GM21619 (cell line): ENCODE results near the gene FAM222B.
"Not testable (repeated sequence)": the region's sequence is repeated elsewhere in the genome, so short reads cannot be mapped to it uniquely, and the experiment has no call there.

ENCODE experiments used
- ATAC-seq: cut with Tn5 transposase; IDR thresholded peaks from one replicate; pipeline ENCODE4 v1.9.1; 2021; ENCODE audit not compliant: unreplicated experiment

FAM222B gene

DNA sequence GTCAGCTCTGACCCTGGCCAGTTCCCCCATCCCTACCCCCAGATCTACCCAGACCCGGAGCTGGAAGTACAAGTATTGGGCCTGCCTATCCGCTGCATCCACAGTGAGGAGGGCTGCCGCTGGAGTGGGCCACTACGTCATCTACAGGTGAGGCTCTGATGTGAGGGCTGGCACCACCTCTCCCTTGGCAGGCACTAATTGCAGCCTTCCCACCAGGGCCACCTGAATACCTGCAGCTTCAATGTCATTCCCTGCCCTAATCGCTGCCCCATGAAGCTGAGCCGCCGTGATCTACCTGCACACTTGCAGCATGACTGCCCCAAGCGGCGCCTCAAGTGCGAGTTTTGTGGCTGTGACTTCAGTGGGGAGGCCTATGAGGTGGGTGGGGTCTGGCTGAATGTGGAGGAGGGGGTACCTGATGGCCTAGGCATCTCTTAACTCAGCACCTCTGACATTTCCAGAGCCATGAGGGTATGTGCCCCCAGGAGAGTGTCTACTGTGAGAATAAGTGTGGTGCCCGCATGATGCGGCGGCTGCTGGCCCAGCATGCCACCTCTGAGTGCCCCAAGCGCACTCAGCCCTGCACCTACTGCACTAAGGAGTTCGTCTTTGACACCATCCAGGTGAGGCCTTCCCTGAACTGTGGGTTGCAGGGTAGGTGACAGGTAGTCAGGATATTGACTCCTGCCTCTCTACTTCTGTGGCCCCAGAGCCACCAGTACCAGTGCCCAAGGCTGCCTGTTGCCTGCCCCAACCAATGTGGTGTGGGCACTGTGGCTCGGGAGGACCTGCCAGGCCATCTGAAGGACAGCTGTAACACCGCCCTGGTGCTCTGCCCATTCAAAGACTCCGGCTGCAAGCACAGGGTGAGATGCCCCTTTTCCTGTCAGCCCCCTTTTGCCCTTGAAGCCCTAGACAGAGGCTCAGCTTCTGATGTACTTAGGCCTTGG lies 94.5 kb downstream of the FAM222B start:
- ATAC-seq: no peak

DNA sequence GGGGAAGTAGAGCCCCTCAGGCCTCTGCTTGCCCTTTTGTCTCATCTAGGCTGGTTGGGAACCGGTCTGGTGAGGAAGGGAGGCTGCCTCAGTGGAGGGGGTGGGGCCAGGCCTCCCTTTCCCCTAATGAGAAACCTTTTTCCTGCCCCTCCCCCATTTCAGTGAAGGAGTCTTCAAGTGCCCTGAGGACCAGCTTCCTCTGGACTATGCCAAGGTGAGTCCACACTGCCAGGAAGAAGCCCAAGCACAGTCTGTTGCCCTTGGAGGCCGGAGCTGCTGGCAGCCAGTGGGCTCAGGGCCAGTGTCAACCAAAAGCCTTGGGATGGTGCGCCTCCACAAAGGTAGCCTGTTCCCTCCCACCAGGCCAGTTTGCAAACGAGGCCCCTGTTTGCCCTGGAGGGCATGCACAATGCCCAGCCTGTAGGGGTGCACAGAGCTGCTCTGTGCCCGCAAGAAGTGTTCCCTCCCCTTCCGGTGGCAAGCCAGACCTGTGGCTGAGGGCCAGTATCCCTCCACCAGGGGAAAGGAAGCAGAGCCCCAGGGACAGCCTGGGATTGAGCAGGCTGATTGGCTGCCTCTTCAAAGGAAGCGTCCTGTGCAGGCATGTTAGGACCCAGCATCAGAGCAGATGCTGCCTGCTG lies 95.4 kb downstream of the FAM222B start:
- ATAC-seq: no peak

DNA sequence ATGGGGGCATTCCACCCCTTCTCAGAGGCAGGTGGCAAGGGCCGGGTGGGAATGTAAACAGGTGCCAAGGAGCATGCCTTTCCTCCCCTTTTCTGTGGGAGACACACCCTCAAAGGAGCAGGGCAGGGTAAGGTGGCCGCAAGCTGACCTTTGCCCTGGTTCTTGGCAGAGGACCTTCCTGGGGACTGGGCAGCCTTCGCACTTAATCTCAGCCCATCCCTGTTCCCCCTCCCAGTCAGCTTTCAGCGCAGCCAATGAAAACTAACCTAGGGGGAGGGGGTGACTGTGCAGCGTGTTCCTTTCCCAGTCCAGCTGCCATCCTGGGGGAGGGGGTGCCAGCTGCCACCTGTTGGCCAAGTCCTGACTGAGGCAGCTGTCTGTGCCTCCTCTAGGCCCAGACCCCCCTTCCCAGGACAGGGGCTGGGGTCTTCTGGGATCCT lies 96.0 kb downstream of the FAM222B start:
- ATAC-seq: no peak

DNA sequence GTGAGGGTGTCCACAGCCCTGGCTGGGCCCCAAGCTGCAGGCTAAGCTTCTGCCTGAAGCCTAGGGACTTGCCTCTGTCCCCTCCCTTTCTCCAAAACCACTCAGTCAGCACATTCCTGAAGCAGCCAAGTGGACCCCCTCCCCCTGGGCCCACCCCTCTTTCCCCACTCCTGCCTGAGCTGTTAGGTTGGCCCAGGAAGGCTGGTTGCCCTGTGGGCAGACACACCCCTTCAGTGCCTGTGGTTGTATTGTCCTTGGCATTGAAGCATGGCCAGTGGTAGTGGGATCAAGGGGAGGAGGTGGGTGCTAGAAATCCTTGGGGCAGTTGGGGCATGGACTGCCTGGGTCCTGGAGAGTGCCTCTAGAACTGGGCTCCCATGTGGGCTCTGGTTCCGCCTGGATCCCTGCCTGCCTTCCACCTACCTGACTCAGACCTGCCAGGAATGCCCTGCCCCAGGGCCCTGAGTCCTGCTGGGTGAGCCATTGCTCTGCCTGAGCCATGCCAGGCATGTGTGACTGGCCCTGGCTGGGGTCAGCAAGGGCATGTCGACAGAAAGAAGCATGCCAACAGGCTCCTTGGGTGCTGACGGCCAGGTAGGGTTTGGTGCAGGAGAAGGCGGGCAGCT lies 96.7 kb downstream of the FAM222B start:
- ATAC-seq: no peak

DNA sequence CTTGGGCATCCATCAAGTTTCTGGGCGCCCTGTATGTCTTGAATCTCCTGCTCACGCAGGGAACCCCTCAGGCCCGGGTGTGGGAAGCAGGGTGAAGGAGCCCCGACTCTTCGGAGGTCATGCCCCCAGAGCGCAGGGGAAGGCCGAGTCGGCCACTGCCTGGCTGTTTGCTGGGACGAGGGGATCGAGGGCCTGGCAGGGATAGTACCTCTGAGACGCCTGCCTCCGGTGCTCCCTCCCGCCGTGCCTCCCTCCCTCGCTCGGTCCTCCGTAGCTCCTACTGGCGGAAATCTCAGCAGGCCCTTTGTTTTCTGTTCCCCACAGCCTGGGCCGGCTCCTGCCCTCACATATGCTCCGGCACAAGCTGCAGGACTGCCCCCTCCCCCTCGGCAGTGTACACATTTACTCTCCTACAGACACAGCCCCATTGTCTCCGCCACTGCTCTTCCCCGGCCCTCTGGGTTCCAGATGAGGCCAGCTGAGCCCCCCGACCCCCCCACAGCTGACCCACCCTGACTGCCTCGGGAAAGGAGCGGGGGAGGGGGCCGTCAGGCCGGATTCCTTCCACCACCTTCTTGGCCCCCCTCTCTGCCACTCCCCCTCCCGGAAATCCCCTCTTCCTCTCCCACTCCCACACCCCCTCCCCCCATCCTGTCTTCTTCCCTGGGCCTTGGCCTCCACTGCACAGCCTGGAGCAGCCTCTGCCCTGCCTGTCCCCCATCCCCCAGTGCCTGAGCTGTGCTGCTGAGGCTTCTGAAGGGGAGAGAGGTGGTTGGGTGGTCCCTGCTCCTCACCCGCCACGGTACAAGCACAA lies 97.4 kb downstream of the FAM222B start:
- ATAC-seq: no peak

DNA sequence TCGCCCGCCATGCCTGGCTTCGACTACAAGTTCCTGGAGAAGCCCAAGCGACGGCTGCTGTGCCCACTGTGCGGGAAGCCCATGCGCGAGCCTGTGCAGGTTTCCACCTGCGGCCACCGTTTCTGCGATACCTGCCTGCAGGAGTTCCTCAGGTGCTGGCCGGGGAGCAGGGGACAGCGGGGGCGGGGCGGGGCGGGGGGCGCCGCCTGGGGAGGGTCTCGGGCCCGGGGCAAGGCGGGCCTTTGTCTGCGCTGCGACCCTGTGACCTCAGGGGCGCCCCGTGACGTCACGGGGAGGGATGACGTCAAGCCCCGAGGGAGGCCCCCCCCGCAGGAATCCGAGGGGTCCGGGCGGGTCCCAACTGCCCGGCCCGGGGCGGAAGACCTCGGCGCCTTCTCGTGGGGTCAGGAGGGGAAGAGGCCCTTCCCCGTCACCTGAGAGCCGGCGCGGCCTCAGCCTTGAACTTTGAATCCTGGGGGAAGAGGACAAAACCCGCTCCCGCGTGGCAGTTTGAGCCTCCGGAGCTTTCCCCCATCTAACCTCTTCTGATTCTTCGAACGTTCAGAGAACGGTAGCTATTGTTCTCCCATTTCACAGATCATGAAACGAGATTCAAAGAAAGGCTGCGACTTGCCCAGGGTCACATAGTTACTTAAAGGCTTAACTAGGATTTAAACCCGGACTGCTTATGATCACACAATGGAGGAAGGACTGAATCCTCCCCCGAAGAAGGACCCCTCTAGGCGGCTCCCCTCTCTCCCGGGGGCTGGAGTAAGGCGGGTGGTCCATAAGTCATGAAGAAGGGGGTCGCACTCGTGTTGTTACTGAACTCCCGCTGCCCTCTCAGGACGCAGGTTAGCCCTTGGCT lies 98.3 kb downstream of the FAM222B start:
- no peak for ATAC-seq

DNA sequence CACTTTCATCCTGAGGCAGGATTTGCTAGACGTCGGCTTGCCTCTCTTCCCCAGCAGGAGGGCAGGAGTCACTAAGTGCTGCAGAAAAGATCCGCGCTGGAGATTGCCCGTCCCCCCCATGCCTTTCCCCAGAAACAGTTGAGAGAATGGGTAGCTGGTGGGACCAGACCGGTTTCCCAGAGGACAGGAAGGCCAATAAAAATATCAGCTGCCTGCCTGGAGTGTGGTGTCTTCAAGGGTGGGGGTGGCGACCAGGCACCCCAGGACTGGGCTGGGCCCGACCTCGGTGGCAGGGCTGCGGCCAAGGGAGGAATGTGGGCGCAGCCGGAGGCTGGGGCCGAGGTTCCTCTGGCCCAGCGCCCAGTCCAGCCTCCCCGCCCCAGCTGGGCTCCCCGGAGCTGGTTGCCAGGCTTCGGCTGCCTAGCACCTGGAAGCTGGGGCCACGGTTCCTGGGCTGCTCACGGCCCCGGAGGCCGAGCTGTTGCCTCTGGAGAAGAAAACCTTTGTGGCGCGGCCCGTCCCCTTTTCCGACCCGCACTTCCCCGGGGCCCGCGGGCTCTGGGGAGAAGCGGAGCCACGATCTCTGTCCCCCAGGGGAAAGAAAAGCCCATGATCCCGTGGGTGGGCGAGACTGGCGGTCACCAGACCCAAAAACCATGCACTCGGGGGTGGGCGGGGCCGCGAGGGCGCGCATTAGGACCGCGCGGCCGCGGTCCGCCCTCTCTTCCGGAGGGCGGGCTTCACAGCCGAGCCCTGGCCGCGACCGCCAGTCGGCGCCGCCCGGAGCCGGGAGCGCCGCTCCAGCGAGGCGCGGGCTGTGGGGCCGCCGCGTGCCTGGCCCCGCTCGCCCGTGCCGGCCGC lies 99.1 kb downstream of the FAM222B start, which contains the start of gene TRAF4:
Gene TRAF4, plus strand, starts transcription at position 769 of the 861 bp plus-strand sequence. CDS start 102 bp downstream, outside the sequence.
- peak; percentile 38 for ATAC-seq

DNA sequence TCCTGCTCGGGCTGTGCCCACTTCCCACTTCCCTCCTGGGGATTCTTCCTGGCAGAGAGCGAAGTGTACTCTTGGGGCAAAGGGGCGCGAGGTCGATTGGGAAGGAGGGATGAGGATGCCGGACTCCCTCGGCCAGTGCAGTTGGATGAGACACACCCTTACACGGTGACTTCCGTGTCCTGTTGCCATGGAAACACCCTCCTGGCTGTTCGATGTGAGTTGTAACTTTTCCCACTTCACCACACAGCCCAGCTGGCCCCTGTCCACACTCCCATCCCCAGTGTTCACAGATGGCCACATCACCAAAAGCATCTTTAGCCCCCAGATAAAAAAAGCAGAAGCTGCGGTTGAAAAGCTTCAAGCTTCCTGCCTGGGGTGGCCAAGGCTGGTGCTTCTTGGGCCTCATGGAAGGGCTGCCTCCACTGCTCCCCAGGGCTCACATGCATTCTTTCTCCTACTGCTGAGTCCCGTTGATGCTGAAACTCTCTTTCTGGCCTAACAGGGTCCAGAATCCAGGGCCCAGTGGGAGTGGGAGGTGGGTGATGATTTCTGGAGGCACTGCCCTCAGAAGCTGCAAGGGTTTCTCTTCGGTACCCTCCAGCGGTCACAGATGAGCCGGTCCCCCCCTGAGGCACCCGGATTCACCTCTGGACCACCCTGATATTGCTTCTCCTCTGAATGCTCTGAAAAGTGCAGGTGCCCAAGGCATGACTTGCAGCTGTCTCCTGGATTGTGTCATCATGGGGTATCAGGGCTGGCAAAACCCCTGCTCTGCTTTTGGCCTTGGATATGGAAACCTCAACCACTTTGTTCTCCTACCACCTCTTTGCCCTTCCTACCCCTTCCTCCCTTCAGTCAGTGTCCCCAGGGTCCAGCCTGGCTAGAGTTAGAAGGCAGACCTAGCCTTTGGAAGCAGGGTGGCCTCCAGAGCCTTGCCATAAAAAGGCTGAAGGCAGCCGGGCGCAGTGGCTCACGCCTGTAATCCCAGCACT lies 100.9 kb downstream of the FAM222B start:
- no peak for ATAC-seq

DNA sequence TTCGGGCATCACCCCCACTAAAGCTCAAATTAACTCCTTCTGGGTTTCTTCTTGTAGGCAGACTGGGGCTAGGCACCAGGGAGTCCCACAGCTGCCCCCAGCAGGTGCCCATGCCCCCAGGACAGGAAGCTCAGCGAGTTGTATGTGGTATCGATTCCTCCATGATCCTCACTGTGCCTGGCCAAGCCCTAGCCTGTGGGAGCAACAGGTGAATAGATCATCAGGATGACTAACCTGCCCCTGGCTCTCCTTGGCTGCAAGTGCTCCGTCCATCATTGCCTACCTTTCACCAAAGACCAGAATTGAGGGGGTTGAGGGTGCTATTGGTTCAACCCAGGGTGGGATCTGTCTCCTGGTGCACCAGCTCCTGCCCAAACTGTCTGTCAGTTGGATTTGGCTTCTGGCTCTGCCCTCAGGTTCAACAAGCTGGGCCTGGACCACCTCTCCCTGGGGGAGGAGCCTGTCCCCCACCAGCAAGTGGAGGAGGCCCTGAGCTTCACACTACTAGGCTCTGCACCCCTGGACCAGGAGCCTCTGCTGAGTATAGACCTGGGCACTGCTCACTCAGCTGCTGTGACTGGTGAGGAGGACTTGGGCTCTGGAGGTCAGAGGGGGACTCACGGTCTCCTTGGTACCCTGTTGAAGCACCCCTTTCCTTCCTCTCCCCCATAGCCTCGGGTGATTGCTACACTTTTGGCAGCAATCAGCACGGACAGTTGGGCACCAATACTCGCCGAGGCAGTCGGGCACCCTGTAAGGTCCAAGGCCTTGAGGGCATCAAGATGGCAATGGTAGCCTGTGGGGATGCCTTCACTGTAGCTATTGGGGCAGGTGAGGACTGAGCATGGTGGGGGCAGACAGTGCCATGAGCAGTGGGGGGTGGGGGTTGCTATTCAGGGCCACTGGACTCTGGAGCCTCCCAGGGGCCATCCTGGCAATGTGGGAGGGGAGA lies 101.9 kb downstream of the FAM222B start:
- no peak for ATAC-seq

DNA sequence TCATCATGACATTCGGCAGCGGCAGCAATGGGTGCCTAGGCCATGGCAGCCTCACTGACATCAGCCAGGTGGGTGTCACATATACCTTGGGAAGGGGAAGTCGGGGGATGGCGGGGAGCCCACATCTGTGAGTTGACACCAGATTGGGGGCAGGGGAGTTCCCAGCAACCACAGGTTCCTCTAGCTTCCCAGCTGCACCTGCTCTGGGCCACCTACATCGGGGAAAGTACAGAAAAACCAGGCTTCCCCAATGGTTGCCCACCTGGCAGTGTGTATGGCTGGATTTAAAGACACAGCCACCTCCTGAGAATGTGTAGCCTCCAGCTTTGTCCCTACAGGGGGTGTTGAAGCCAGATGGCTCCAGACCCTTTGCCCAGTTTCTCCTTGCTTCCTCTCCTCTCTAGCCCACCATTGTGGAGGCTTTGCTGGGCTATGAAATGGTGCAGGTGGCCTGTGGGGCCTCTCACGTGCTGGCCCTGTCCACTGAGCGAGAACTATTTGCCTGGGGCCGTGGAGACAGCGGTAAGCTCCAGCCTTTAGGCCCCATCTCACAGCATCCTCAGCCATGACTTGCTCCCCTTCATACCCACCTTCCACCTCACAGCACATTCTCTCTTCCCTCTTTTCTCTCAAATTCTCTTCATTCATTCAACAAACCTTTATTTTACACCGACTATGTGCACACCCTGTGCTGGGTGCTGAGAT lies 103.8 kb downstream of the FAM222B start:
- ATAC-seq: peak; percentile 23

DNA sequence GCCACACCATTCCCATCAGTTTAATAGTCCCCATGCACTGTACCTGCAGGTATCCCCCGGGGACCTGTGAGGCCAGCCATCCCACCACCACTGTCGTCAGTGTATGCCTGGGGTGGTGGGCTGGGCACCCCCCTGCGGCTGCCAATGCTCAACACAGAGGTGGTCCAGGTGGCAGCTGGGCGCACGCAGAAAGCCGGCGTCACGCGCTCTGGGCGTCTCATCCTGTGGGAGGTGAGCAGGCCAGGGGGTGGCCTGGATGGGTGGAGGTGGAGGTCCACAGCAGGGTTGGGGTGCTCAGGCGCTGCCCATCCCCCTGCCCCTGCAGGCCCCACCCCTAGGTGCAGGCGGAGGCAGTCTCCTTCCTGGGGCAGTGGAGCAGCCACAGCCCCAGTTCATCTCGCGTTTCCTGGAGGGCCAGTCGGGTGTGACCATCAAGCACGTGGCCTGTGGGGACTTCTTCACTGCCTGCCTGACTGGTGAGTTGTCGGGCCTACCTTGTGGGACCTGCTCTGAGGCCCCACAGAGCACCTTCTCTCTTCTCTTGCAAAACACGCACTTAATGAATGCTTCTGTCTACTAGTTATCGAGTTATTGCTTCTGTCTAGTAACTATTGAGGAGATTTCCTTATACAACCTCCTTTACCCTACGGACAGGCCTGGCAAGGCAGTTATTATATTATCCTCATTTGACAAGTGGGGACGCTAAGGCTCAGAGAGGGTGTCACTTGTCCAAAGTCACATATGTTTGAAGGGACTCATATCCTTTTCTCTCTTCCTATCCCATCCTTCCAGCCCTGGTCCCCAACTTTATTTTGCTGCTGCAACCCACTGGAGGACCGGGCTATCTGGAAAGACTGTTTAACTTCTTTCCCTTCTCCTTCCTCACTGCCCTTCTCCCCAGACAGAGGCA lies 104.6 kb downstream of the FAM222B start:
- ATAC-seq: peak; percentile 49

DNA sequence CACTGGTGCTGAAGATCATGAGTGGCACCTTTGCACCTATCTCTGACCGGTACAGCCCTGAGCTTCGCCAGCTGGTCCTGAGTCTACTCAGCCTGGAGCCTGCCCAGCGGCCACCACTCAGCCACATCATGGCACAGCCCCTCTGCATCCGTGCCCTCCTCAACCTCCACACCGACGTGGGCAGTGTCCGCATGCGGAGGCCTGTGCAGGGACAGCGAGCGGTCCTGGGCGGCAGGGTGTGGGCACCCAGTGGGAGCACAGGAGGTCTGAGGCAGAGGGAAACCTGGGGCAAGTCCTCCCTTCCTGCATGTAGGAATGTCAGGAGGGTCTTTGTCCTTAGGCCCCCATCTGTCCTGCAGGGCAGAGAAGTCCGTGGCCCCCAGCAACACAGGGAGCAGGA lies 105.3 kb downstream of the FAM222B start:
- ATAC-seq: no peak

DNA sequence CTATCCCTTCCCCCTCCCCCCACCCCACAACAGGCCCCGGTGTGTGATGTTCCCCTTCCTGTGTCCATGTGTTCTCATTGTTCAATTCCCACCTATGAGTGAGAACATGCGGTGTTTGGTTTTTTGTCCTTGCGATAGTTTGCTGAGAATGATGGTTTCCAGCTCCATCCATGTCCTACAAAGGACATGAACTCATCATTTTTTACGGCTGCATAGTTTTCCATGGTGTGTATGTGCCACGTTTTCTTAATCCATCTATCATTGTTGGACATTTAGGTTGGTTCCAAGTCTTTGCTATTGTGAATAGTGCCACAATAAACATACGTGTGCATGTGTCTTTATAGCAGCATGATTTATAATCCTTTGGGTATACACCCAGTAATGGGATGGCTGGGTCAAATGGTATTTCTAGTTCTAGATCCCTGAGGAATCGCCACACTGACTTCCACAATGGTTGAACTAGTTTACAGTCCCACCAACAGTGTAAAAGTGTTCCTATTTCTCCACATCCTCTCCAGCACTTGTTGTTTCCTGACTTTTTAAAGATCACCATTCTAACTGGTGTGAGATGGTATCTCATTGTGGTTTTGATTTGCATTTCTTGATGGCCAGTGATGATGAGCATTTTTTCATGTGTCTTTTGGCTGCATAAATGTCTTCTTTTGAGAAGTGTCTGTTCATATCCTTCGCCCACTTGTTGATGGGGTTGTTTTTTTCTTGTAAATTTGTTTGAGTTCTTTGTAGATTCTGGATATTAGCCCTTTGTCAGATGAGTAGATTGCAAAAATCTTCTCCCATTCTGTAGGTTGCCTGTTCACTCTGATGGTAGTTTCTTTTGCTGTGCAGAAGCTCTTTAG lies 106.4 kb downstream of the FAM222B start:
- ATAC-seq: not testable (repeated sequence)

DNA sequence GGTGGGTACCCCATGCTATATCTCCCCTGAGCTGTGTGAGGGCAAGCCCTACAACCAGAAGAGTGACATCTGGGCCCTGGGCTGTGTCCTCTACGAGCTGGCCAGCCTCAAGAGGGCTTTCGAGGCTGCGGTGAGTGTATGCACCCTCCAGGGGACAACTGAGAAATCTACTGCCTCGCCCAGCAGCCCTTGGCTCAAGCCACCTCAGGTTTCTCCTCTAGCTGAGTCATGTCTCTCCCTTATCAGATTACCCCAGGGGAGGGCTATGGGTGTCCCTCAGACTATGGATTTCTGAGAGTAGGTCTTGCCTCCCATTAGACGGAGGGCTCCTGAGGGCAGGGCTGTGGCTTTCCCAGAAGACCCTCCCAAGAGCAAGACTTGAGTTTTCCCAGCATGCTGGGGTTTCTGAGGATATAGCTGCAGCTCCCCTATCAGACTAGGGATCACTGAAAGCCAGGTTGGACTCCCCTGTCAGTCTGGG lies 107.3 kb downstream of the FAM222B start:
- ATAC-seq: no peak
